OCI-LY3 (cell line): ENCODE measurements around the gene ARX.

ENCODE experiments used
- H2AFZ ChIP-seq: fragments of 200-600, 300-600 bp; shearing (Covaris generic); 2 replicates; pipeline ENCODE4 v1.6.0; 2014; ENCODE audit warnings: antibody characterized with exemption, low read depth, low read length
- H3K27ac ChIP-seq: fragments of 200-600, 300-600 bp; sonication (generic); 2 replicates; pipeline ENCODE4 v1.5.1; 2014; ENCODE audit warnings: mild to moderate bottlenecking, low read length, moderate library complexity, mixed read lengths
- H3K27me3 ChIP-seq: fragments of 200-600, 300-600 bp; sonication (generic); 2 replicates; pipeline ENCODE4 v1.6.1; 2014; ENCODE audit warnings: low read depth, low read length, mixed read lengths
- H3K36me3 ChIP-seq: fragments of 200-600, 300-600 bp; sonication (generic); replicated peaks from 2 replicates; pipeline ENCODE3; 2014; ENCODE audit warnings: low read depth, low read length, mixed read lengths
- H3K4me1 ChIP-seq: fragments of 300-600, 200-600 bp; sonication (generic); 2 replicates; pipeline ENCODE4 v1.6.1; 2014; ENCODE audit warnings: low read length, mixed read lengths
- H3K4me2 ChIP-seq: fragments of 200-600, 300-600 bp; sonication (generic); 2 replicates; pipeline ENCODE4 v1.6.1; 2014; ENCODE audit warnings: low read length, mixed read lengths
- H3K4me3 ChIP-seq: fragments of 300-600, 200-600 bp; sonication (generic); 2 replicates; pipeline ENCODE4 v1.5.1; 2014; ENCODE audit warnings: antibody characterized with exemption, mild to moderate bottlenecking, low read length, moderate library complexity
- H3K79me2 ChIP-seq: fragments of 300-600, 200-600 bp; shearing (Covaris generic); 2 replicates; pipeline ENCODE4 v1.6.1; 2014; ENCODE audit warnings: mild to moderate bottlenecking, low read length, mixed read lengths
- H3K9ac ChIP-seq: fragments of 300-600, 200-600 bp; shearing (Covaris generic); 2 replicates; pipeline ENCODE4 v1.6.0; 2014; ENCODE audit warnings: mild to moderate bottlenecking, low read length, moderate library complexity
- H3K9me3 ChIP-seq: fragments of 200-600, 300-600 bp; shearing (Covaris generic); 2 replicates; pipeline ENCODE4 v1.6.1; 2014; ENCODE audit warnings: low read length, mixed read lengths; ENCODE audit not compliant: insufficient read depth
- H4K20me1 ChIP-seq: fragments of 200-600, 300-600 bp; sonication (generic); 2 replicates; pipeline ENCODE4 v1.6.1; 2016; ENCODE audit warnings: low read length, mixed read lengths; ENCODE audit not compliant: insufficient read depth
- CTCF ChIP-seq: fragments of 200-600, 300-600 bp; sonication (generic); IDR thresholded peaks from 2 replicates; pipeline ENCODE4 v1.5.1; 2014; ENCODE audit warnings: antibody characterized with exemption, low read length, low read depth
- EZH2phosphoT487 ChIP-seq: fragments of 200-600 bp; shearing (Covaris generic); IDR thresholded peaks from 2 replicates; pipeline ENCODE4 v1.6.1; 2018; ENCODE audit warnings: antibody characterized with exemption, mixed run types, low read depth

ARX gene

DNA sequence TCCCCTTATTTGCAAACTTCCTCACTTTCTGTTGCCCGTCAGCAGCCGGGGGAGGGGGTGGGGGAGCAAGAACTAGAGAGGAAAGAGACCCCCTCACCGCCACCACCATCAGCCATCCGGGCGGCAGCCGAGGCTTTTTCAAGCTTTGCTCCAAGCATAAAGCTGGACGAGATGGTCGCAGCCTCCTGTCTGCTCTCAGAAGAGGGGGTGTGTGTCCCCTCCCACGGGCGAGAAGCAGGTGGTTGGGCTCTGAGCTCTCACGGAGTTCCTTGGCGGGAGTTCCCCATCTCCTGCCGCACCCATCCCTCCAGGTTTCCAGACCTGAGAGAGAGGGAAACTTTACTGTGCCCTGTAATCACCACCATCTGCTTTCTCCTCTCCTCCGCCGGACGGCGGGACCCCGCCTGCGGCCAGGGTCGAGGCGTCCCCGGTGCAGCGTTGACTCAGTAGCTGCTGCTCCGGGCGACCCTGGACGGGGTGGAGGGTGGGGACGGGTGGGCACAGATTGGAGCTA is 4.7 kb upstream of the ARX start:
- H3K36me3 ChIP-seq: no peaks in the 10 kb centered on the region
- no peaks in the 10 kb centered on the region for H3K79me2 ChIP-seq
- no peak overlapping the region for H3K27ac ChIP-seq
- TF ChIP-seq EZH2phosphoT487 (no peak), CTCF (no peak)
- H3K4me2 ChIP-seq: no peak overlapping the region
- H3K4me1 ChIP-seq: no peaks in the 10 kb centered on the region
- no peaks in the 10 kb centered on the region for H4K20me1 ChIP-seq
- no peaks in the 10 kb centered on the region for H3K9me3 ChIP-seq
- H3K27me3 ChIP-seq: no peaks in the 10 kb centered on the region
- no peak overlapping the region for H3K4me3 ChIP-seq
- no peak overlapping the region for H2AFZ ChIP-seq
- no peak overlapping the region for H3K9ac ChIP-seq

GRCh38 chrX:25019707-25020390 is 4.1 kb upstream of the ARX start:
- H3K27me3 ChIP-seq: no peaks in the 10 kb centered on the region
- no peaks in the 10 kb centered on the region for H4K20me1 ChIP-seq
- H3K4me3 ChIP-seq: no peak overlapping the region
- no peaks in the 10 kb centered on the region for H3K79me2 ChIP-seq
- H3K4me1 ChIP-seq: no peaks in the 10 kb centered on the region
- H3K27ac ChIP-seq: no peak overlapping the region
- H3K36me3 ChIP-seq: no peaks in the 10 kb centered on the region
- no peak overlapping the region for H2AFZ ChIP-seq
- no peak overlapping the region for H3K4me2 ChIP-seq
- H3K9me3 ChIP-seq: no peaks in the 10 kb centered on the region
- no peak overlapping the region for H3K9ac ChIP-seq
- TF ChIP-seq CTCF (no peak), EZH2phosphoT487 (no peak)

DNA sequence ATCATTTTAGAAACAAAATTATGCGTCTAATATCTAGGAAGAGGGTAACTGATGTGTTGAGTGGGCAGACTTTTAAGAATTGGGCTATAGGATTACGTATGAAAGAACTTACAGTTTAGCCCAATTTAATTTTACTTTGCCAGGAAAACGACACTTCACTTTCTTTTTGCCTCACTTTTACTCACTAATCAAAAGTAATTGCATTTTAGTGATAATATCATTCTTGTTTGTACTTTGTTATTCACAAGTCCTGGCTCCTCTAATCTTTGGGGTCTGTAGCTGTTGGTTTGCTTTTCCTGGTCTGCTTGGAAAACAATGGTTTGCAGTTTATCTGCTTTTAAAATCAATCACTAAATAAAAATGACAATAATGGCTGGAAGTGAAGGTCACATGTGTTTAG is 2.9 kb upstream of the ARX start:
- Histone ChIP-seq H2AFZ (no peak overlapping the region), H4K20me1 (no peaks in the 10 kb centered on the region), H3K4me2 (no peak overlapping the region), H3K79me2 (no peaks in the 10 kb centered on the region), H3K9ac (no peak overlapping the region), H3K27ac (no peak overlapping the region), H3K9me3 (no peaks in the 10 kb centered on the region), H3K4me3 (no peak overlapping the region), H3K27me3 (no peaks in the 10 kb centered on the region), H3K4me1 (no peaks in the 10 kb centered on the region), H3K36me3 (no peaks in the 10 kb centered on the region)
- TF ChIP-seq EZH2phosphoT487 (no peak), CTCF (no peak)

GRCh38 chrX:25017667-25018247 is 2.0 kb upstream of the ARX start:
- H3K27me3 ChIP-seq: no peaks in the 10 kb centered on the region
- H3K27ac ChIP-seq: no peak overlapping the region
- no peaks in the 10 kb centered on the region for H3K36me3 ChIP-seq
- no peak overlapping the region for H3K9ac ChIP-seq
- no peaks in the 10 kb centered on the region for H4K20me1 ChIP-seq
- H3K4me1 ChIP-seq: no peaks in the 10 kb centered on the region
- H3K79me2 ChIP-seq: no peaks in the 10 kb centered on the region
- H2AFZ ChIP-seq: no peak overlapping the region
- TF ChIP-seq EZH2phosphoT487: no peak
- TF ChIP-seq CTCF: no peak
- no peaks in the 10 kb centered on the region for H3K9me3 ChIP-seq
- H3K4me2 ChIP-seq: no peak overlapping the region
- no peak overlapping the region for H3K4me3 ChIP-seq
